GM21529 (cell line): ENCODE measurements around the gene ST3GAL4.
A peak's percentile ranks its signal among the peaks of the same experiment; 100 is the strongest.
"Not testable (repeated sequence)": the region's sequence is repeated elsewhere in the genome, so short reads cannot be mapped to it uniquely, and the experiment has no call there.

Experiments
- ATAC-seq: cut with Tn5 transposase; IDR thresholded peaks from one replicate; pipeline ENCODE4 v1.9.1; 2021; ENCODE audit not compliant: unreplicated experiment

The ST3GAL4 gene

GRCh38 chr11:126355324-126355925, at the start of gene ST3GAL4:
Gene ST3GAL4 (plus strand): TSS chr11:126355686. CDS start chr11:126406156, 50,470 bp downstream.
- ATAC-seq = peak; percentile 54

- ATAC-seq = peak; percentile 55
These were observed 49.8 kb upstream of the ST3GAL4 start for GRCh38 chr11:126305699-126306098.

GRCh38 chr11:126307706-126308105, 47.8 kb upstream of the ST3GAL4 start:
- ATAC-seq = no peak

- ATAC-seq = no peak
These were observed 47.2 kb upstream of the ST3GAL4 start for GRCh38 chr11:126308271-126308671.

- not testable (repeated sequence) for ATAC-seq
These were observed 46.7 kb upstream of the ST3GAL4 start for GRCh38 chr11:126308771-126309170.

- peak; percentile 42 for ATAC-seq
These were observed 45.1 kb upstream of the ST3GAL4 start for GRCh38 chr11:126310200-126310991.

- ATAC-seq = no peak
These were observed 44.5 kb upstream of the ST3GAL4 start for GRCh38 chr11:126310992-126311310.

- peak; percentile 74 for ATAC-seq
These were observed 43.8 kb upstream of the ST3GAL4 start for GRCh38 chr11:126311401-126312291.

- ATAC-seq = no peak
These were observed 42.5 kb upstream of the ST3GAL4 start for GRCh38 chr11:126312961-126313360.

GRCh38 chr11:126313826-126314225, 41.7 kb upstream of the ST3GAL4 start:
- ATAC-seq = no peak

GRCh38 chr11:126317432-126317755, 38.1 kb upstream of the ST3GAL4 start:
- ATAC-seq = no peak

- ATAC-seq = peak; percentile 21
These were observed 37.5 kb upstream of the ST3GAL4 start for GRCh38 chr11:126317756-126318573.

- ATAC-seq = peak; percentile 91
These were observed 36.7 kb upstream of the ST3GAL4 start for GRCh38 chr11:126318574-126319373.

GRCh38 chr11:126319374-126319740, 36.1 kb upstream of the ST3GAL4 start:
- no peak for ATAC-seq

- no peak for ATAC-seq
These were observed 32.5 kb upstream of the ST3GAL4 start for GRCh38 chr11:126322996-126323395.

- no peak for ATAC-seq
These were observed 28.0 kb upstream of the ST3GAL4 start for GRCh38 chr11:126327281-126328000.

GRCh38 chr11:126328001-126328390, 27.5 kb upstream of the ST3GAL4 start:
- ATAC-seq = no peak

- no peak for ATAC-seq
These were observed 27.0 kb upstream of the ST3GAL4 start for GRCh38 chr11:126328444-126328843.

- no peak for ATAC-seq
These were observed 26.4 kb upstream of the ST3GAL4 start for GRCh38 chr11:126328938-126329643.
